IPS-18c (cell line): ENCODE results near the gene DSC2.
"Not testable (repeated sequence)": the region's sequence is repeated elsewhere in the genome, so short reads cannot be mapped to it uniquely, and the experiment has no call there.

ENCODE experiments used
- H3K4me3 ChIP-seq: 2 replicates; pipeline ENCODE4 v1.7.0; 2013; ENCODE audit warnings: low read depth, mild to moderate bottlenecking, low read length, moderate library complexity; ENCODE audit not compliant: insufficient read depth
- H3K9me3 ChIP-seq: one replicate; pipeline ENCODE4 v1.6.1; 2013; ENCODE audit warnings: mild to moderate bottlenecking, low read length, moderate library complexity; ENCODE audit not compliant: control insufficient read depth, insufficient read depth

DSC2 gene

DNA sequence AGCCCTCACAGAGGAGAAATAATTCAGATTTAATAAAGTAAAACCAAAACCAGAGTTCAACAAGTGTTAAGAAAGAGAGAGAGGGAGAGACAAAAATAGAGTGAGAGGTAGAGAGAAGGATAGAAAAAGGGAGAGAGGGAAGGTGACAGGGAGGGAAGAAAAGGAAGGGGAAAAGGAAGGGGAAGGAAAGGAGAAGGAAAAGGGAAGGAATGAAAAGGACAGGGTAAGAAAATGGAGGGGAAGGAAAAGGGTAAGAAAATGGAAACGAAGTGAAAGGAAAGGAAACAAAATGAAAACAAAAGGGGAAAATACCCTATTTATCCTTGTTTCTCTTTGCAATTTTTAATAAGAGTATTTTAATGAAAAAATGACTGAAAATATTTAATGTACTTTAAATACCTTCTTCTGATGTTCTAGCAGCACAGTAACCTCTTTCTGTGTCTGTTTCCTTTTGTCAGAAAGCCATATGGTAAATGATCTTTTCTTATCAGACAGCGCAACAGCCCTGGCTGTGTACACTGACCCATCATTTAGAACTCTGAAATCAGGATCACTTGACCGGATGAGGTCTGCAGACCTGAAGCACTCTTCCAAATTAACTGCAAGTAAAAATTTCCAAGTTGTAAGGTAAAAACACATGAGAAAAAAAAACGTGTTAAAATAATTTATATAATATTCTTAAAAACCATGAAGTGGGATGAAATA, 71.5 kb downstream of the DSC2 start:
- H3K4me3 ChIP-seq: no peak overlapping the region
- no peaks in the 10 kb centered on the region for H3K9me3 ChIP-seq

DNA sequence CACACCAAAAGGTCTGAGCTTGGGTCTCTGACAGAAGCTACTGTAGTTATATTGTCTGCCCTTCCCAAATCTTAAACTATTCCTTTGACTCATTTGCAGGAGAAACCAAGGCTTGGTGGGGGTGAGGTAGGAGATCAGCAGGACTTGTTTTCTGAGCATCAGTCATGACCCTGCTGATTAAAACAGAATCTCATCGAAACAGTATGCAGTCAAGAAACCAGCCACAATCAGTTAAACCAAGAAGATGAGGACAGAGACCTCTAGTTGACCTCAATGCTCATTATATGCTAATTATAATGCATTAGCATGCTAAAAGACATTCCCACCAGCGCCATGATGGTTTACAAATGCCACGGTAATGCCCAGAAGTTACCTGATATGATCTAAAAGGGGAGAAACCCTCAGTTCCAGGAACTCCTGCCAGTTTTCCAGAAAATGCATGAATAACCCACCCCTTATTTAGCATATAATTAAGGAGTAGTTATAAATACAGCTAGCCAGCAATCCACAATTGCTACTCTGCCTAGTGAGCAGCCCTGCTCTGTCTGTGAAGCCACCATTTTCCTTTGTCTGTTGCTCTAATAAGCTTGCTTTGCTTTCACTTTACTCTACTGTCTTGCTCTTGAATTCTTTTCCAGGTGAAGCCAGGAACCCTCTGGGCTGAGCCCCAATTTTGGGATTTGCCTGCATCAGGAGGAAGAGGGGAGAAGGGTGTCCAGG, 86.3 kb downstream of the DSC2 start:
- H3K9me3 ChIP-seq: no peaks in the 10 kb centered on the region
- no peak overlapping the region for H3K4me3 ChIP-seq

DNA sequence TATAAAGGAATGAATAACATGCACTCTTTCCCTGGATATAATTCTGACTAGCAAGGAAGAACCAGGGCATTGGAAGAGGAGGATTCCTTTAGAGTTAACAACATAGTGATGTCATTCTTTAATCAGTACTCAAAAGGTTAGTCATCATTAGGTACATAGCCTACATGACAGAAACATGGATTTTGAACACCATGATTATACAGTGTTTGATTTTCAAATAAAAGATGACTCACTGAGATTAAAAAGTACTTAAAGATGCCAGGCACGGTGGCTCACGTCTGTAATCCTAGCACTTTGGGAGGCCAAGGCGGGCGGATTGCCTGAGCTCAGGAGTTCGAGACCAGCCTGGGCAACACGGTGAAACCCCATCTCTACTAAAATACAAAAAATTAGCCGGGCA, 90.8 kb downstream of the DSC2 start:
- H3K4me3 ChIP-seq, H3K9me3 ChIP-seq: not testable (repeated sequence)

DNA sequence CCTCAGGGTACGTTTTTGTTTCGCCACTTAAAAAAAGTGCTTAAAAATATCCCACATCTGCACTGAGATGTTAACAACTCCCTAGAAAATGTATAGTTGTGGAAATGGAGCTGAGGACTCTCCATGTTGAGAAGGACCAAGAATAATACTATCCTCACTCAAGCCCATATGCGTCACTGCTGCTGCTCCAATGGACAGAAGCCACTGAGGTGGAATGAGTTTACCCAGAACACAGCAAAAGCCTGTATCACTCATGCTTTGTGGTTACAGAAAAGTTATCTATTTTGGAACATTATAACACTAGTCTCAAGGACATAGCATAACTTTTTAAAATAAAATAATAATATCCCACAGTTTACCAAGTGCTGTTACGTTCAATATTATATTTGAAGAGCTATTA, 91.6 kb downstream of the DSC2 start:
- no peaks in the 10 kb centered on the region for H3K9me3 ChIP-seq

More for the DNA sequence above, 91.6 kb downstream of the DSC2 start:
- no peak overlapping the region for H3K4me3 ChIP-seq
